Keratinocyte (primary cell): ENCODE measurements around the gene ATXN2.

Experiments
- EZH2 ChIP-seq: IDR thresholded peaks from one replicate; pipeline ENCODE4 v1.6.1; 2012; ENCODE audit warnings: inconsistent platforms, mild to moderate bottlenecking, low read length, moderate library complexity
- TF ChIP-seq, protein P1 (sequence below), 3 experiments: IDR thresholded peaks in 1 of 3; conservative IDR thresholded peaks in 1 of 3; optimal IDR thresholded peaks in 1 of 3; 2 replicates in 2 of 3; 3 replicates in 1 of 3; pipeline versions ENCODE3 to v1.5.1; 2011; ENCODE audit warnings: low read length in 3 of 3, mild to moderate bottlenecking in 3 of 3, moderate library complexity in 2 of 3, control low read depth in 1 of 3, inconsistent platforms in 1 of 3; ENCODE audit not compliant: insufficient read depth in 2 of 3; ENCODE audit errors: extremely low read depth in 1 of 3

DNA sequence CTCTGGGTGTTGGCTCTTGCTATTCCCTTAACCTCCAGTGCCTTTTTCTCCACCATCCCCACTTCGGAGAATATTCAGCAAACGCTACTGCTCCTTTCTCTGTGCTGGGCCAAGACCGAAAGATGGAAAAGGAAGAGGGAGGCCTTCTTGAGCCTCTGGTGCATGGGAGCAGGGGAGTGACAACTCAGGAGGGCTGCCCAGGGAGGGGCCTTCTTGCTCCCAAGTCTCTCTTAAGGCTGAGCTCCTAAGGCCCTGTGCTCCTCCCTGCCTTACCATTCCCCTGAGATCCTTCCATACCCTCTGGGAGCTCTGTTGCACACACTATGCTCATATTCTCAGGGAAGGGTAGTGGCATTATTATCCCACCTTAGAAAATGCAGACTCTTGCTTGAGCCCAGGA, 158.5 kb downstream of the ATXN2 start:
- TF ChIP-seq, protein P1, sequence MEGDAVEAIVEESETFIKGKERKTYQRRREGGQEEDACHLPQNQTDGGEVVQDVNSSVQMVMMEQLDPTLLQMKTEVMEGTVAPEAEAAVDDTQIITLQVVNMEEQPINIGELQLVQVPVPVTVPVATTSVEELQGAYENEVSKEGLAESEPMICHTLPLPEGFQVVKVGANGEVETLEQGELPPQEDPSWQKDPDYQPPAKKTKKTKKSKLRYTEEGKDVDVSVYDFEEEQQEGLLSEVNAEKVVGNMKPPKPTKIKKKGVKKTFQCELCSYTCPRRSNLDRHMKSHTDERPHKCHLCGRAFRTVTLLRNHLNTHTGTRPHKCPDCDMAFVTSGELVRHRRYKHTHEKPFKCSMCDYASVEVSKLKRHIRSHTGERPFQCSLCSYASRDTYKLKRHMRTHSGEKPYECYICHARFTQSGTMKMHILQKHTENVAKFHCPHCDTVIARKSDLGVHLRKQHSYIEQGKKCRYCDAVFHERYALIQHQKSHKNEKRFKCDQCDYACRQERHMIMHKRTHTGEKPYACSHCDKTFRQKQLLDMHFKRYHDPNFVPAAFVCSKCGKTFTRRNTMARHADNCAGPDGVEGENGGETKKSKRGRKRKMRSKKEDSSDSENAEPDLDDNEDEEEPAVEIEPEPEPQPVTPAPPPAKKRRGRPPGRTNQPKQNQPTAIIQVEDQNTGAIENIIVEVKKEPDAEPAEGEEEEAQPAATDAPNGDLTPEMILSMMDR (optimal IDR thresholded peaks at IDR 0.05 in 1 of 3, IDR thresholded peaks at IDR 0.05 in 1 of 3, conservative IDR thresholded peaks at IDR 0.05 in 1 of 3; ENCODE audit: extremely low read depth in 1 of 3, insufficient read depth in 2 of 3, low read length in 3 of 3), result no peak
- no peak for TF ChIP-seq EZH2
